Ishikawa (cell line): ENCODE data around the gene ZDHHC7.

Experiments used
- CEBPB ChIP-seq: IDR thresholded peaks from 2 replicates; pipeline ENCODE4 v1.6.1; 2012
- CREB1 ChIP-seq: IDR thresholded peaks from 2 replicates; pipeline ENCODE4 v1.6.1; 2012; ENCODE audit warnings: low read depth
- EP300 ChIP-seq: IDR thresholded peaks from 2 replicates; pipeline ENCODE4 v1.6.1; 2012; ENCODE audit warnings: borderline replicate concordance
- NFIC ChIP-seq: IDR thresholded peaks from 2 replicates; pipeline ENCODE4 v1.6.1; 2012
- RAD21 ChIP-seq: IDR thresholded peaks from 2 replicates; pipeline ENCODE4 v1.6.1; 2012; ENCODE audit warnings: low read depth
- TAF1 ChIP-seq: IDR thresholded peaks from 2 replicates; pipeline ENCODE4 v1.6.1; 2012; ENCODE audit warnings: low read depth, mild to moderate bottlenecking
- TEAD4 ChIP-seq: IDR thresholded peaks from 2 replicates; pipeline ENCODE4 v1.6.1; 2012
- YY1 ChIP-seq: IDR thresholded peaks from 2 replicates; pipeline ENCODE4 v1.6.1; 2012; ENCODE audit warnings: low read depth
- ZBTB7A ChIP-seq: IDR thresholded peaks from 2 replicates; pipeline ENCODE4 v1.6.1; 2012; ENCODE audit warnings: low read depth
- TF ChIP-seq, protein P1 (sequence below): IDR thresholded peaks from 2 replicates; pipeline ENCODE4 v1.6.1; 2012; ENCODE audit warnings: low read depth, mild to moderate bottlenecking

DNA sequence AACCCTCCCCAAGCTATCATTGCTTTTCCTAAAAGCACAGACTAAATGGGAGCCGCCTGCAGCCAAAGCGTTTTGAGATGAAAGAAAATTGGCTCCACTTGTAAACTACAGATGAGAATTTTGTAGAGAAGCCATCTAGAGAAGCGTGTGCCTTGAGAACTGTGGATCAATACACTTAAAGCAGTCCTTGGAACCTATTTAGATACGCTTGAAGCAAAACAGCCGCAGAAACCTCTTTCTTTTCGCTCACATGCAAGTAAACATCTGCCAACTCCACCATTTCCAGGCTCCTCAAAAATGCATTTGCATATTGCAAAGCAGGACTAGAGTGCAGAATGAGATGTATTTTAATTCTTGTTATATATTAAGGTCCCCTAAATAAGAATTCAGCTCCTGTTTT lies 29.4 kb upstream of the ZDHHC7 start:
- TF ChIP-seq EP300 (no peak), YY1 (no peak), NFIC (no peak), TEAD4 (no peak), CEBPB (no peak), ZBTB7A (no peak), RAD21 (no peak), TAF1 (no peak), CREB1 (no peak)
- TF ChIP-seq, protein P1, sequence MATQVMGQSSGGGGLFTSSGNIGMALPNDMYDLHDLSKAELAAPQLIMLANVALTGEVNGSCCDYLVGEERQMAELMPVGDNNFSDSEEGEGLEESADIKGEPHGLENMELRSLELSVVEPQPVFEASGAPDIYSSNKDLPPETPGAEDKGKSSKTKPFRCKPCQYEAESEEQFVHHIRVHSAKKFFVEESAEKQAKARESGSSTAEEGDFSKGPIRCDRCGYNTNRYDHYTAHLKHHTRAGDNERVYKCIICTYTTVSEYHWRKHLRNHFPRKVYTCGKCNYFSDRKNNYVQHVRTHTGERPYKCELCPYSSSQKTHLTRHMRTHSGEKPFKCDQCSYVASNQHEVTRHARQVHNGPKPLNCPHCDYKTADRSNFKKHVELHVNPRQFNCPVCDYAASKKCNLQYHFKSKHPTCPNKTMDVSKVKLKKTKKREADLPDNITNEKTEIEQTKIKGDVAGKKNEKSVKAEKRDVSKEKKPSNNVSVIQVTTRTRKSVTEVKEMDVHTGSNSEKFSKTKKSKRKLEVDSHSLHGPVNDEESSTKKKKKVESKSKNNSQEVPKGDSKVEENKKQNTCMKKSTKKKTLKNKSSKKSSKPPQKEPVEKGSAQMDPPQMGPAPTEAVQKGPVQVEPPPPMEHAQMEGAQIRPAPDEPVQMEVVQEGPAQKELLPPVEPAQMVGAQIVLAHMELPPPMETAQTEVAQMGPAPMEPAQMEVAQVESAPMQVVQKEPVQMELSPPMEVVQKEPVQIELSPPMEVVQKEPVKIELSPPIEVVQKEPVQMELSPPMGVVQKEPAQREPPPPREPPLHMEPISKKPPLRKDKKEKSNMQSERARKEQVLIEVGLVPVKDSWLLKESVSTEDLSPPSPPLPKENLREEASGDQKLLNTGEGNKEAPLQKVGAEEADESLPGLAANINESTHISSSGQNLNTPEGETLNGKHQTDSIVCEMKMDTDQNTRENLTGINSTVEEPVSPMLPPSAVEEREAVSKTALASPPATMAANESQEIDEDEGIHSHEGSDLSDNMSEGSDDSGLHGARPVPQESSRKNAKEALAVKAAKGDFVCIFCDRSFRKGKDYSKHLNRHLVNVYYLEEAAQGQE, result no peak
